ENCODE results near the gene MED6.

Gene MED6

DNA sequence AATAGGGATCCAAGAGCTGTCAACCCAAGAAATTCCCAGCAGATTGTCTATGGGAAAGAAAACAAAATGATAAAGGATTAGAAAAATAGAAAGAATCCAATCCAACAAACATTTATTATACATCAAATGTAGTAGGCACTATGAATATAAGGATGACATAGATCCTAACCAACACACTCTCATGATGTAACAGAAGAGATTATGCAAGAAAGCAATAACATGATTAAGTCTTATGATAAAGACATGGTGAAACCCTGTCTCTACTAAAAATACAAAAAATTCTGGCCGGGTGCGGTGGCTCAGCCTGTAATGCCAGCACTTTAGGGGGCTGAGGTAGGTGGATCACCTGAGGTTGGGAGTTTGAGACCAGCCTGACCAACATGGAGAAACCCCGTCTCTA is 2.7 kb downstream of the MED6 start:
- DNase-seq = no peak

DNA sequence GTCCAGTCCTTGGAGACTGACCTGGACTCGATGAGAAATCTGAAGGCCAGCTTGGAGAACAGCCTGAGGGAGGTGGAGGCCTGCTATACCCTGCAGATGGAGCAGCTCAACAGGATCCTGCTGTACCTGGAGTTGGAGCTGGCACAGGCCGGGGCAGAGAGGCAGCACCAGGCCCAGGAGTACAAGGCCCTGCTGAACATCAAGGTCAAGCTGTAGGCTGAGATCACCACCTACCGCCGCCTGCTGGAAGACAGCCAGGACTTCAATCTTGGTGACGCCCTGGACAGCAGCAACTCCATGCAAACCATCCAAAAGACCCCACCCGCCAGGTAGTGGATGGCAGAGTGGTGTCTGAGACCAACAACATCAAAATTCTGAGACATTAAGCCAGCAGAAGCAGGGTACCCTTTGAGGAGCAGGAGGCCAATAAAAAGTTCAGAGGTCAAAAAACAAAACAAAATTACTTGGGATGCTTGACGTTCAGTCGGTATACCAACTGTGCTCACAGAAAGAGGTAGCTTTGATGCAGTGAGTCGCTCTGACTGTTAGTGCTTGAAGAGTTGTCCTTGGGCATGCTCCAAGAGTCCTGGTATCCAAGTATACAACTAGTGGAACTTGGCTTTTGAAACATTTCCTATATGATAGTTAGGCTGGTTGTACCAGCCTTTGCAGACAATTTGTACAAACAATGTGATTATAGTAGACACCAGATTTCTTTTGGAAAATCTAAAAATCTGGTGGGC is 4.8 kb downstream of the MED6 start:
- peak; percentile 2 for DNase-seq

DNA sequence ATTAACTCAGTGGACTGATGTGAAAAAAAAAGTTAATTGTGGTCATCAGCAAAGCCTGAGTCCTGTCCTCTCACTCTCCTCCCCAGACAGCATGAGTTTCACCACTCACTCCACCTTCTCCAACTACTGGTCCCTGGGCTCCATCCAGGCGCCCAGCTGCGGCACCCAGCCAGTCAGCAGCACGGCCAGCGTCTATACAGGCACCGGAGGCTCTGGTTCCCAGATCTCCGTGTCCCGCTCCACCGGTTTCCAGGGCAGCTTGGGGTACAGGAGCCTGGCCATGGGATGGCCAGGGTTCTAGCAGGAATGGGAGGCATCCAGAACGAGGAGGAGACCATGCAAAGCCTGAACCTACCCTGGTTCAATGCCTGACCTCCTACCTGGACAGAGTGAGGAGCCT is 6.0 kb downstream of the MED6 start:
- no peak for DNase-seq

DNA sequence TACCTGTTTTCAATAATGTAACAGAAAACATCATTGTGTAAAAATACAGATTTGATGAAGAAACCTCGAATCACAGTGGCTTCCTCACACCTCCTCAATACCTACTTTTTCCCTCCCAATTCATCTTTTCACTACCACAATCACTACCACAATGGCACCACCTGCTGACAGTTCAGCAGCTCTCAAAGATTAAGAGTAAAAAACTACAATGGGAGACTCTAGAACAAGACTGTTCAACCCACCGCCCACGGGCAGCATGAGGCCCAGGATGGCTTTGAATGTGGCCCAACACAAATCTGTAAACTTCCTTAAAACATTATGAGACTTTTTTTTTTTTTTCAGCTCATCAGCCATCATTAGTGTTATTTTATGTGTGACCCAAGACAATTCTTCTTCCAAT is 15.2 kb downstream of the MED6 start:
- DNase-seq = no peak

DNA sequence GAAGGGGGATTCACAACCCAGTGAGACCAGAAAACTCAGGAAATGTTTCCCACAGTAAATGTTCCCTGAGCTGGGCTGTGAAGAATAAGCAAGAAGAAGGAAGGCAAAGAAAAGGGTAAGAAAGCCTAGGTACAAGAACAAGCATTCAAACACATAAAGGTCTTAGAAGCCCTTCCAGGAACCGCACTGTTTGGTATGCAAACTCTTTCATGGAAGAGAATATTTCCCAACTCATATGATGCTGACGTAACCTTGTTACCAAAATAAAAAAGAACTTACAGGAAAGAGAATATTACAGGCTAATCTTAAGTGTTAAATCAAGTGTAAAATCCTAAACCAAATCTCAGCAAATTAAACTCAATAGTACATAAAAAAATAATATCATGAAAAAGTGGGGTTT is 23.6 kb downstream of the MED6 start:
- no peak for DNase-seq

DNA sequence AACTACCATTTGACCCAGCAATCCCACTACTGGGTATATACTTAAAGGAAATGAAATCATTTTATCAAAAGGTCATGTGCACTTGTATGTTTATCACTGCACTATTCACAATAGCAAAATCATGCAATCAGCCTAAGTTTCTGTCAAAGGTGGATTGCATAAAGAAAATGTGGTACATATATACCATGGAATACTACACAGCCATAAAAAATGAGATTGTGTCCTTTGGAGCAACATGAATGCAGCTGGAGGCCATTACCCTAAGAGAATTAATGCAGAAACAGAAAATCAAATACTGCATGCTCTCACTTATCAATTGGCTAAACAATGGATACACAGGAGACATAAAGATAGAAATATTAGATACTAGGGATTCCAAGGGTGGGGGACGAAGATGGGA is 27.4 kb downstream of the MED6 start:
- no peak for DNase-seq

DNA sequence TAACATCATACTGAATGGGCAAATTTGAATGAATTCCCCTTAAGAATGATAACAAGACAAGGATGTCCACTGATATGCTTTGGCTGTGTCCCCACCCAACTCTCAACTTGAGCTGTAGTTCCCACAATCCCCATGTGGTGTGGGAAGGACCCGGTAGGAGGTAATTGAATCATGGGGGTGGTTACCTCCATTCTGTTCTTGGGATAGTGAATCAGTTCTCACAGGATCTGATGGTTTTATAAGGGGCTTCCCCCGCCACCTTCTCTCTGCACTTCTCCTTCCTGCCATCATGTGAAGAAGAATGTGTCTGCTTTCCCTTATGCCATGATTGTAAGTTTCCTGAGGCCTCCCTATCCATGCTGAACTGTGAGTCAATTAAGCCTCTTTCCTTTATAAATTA is 29.3 kb downstream of the MED6 start:
- DNase-seq = no peak

DNA sequence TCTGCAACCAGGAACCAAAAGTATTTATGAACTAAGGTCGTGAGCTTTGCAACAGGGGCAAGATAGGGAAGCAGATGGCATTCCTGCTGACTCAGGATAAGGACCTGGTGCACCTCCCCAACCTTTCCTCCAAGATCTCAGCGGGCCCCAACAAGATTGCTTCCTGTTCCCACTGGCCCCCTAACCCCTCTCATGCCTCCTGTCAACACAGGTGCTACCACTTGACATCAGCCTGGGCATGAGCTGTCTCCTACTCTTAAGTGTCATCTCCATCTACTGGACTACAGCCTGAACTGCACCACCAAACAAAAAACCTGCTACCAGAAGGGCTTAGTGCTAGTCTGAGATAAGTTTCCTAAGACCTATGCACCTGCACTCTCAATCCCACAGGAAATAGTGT is 32.7 kb downstream of the MED6 start:
- peak; percentile 5 for DNase-seq

DNA sequence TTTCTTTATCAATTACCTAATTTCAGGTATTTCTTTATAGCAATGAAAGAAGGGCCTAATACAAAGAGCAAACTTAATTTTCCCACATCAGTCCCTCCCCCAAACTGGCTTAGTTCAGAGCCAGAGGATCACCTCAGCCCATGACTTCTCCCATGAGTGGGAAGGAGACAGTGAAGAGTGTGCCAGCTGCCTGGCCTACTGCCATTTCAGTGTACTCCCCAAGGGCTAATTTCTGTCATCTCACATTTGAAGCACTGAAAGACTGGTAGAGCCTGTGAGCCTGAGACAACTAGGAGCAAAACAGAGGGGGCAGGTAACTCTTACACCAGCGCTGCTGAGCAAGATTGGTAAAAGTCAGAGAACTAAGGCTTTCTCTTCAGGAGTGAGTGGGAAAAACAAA is 36.6 kb downstream of the MED6 start:
- DNase-seq = no peak

DNA sequence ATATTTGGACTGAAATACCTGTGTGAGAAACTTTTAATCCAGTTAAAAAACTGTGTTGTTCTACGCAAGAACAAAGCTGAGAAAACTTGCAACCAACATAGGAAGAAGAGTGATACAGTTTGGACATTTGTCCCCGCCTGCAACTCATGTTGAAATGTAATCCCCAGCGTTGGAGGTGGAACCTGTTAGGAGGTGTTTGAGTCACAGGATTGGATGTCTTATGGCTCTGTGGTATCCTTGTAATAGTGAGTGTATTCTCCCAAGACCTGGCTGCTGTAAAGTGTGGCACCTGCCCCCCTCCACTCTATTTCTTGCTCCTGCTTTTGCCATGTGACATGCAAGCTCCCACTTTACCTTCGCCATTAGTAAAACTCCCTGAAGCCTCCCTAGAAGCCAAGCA is 37.0 kb downstream of the MED6 start:
- no peak for DNase-seq

DNA sequence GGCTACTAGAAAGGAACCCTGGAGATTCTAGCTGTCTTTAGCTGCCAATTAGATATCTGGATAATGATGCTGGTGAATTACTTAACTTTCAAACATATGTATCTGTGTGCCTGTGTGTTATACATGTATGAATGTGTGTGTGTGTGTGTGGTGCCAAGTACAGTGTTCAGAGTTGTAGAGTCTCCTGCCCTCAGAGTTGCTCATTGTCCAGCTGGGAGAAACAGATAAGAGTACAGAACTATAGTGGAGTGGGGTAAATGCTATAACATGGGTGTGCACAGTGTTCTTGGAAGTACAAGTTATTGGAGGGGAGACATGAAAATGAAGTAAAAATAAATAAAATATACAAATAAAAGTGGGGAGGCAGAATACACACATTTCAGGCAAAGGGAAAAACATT is 42.1 kb downstream of the MED6 start:
- no peak for DNase-seq

DNA sequence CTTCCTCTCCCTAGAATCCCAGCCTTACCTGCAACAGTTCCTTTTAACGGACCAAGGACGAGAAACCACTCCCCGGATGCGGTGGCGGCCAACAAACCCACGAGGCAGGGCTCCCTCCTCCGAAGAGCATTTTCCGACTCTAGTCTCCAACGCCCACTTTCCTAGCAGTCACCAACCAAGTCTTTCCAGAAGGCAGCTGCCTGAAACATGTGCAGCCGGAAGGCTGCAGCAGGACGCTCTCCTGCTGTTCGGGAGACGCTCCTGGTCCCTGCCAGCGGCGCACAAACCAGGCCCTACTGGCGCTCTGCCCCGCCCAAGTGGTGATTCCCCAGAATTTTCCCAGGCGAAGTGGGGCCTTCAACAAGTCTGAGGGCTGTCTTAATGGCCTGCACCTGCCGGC is 44.6 kb downstream of the MED6 start:
- DNase-seq = peak; percentile 3

DNA sequence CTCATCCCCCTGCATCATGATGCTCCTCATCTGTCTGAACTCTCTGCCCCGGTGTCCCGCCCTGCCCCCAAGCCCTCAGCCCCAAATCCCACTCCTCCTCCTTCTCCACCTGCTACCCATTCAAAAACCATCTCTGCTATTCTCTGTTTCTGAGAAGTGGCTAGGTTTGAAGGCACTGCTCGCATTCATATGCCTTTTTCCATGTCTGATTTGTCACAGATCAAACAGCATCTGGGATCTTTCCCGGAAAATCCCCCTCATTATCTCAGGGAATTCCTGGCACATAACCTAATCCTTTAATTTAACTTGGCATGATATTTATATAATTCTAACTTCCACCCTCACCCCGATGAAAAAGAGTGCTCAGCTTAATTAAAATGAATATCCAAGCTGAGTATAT is 62.4 kb downstream of the MED6 start:
- no peak for DNase-seq

DNA sequence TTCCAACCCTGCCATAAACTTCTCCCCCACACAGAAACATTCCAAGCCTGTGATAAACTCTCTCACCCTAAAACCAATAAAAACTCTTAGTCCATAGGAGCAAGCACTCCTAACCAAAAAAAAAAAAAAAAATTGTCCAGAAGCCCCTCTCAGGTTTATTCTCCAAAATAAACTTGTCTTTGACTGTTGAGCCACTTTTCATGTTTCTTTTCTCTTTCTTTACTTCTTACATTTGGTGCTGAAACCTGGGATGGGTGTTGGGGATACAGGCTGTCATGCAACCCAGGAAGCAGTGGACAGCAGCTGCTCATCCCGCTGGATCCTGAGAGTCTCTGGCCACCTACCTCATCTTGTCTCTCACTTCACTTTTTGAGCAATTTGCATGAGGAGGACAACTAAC is 63.6 kb downstream of the MED6 start:
- DNase-seq = no peak

DNA sequence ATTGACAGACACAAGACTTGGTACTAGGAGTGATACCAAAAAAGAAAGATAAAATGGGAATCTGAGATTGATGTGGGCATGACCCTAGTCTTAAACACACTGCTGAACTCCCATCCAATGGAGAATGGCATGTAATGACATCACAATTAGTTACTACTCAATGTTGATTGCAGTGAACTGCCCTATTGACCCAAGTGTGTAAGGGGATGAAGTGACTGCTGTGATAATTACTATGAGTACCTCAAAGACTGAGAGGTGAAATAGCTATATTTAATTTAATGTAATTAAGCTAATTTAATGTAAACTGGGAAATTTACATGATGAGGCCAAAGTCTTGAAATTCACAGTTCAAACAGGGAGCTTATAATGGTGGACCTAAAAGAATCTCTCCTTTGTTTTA is 65.6 kb downstream of the MED6 start, which contains the start of gene ADAM20:
ADAM20 (minus strand) TSS at position 101 of the 400 bp plus-strand sequence. CDS start 10,247 bp downstream, outside the sequence.
- DNase-seq = no peak
